Erythroblast (primary cell): ENCODE data around the gene SMIM41.

Experiments used
- GATA1 ChIP-seq: IDR thresholded peaks from 2 replicates; pipeline ENCODE4 v1.6.1; 2011; ENCODE audit warnings: low read depth, mild to moderate bottlenecking, control low read depth, low read length, moderate library complexity
- POLR2A ChIP-seq: IDR thresholded peaks from 2 replicates; pipeline ENCODE4 v1.6.1; 2011; ENCODE audit warnings: mild to moderate bottlenecking, low read length

GRCh38 chr12:52097045-52097666 is 17.7 kb downstream of the SMIM41 start:
- no peak for TF ChIP-seq POLR2A
- TF ChIP-seq GATA1 = no peak
